Hepatocyte (in vitro differentiated cells): ENCODE results near the gene SATB1.

ENCODE experiments used
- CTCF ChIP-seq: fragments of 200-600 bp; sonication (generic); IDR thresholded peaks from 2 replicates; pipeline ENCODE4 v1.5.1; 2016; ENCODE audit warnings: antibody characterized with exemption, mild to moderate bottlenecking; ENCODE audit not compliant: poor library complexity
- EZH2 ChIP-seq: fragments of 200-600 bp; sonication (generic); IDR thresholded peaks from 2 replicates; pipeline ENCODE4 v1.6.1; 2016; ENCODE audit warnings: antibody characterized with exemption, mild to moderate bottlenecking, borderline replicate concordance
- EZH2phosphoT487 ChIP-seq: fragments of 200-600 bp; sonication (generic); IDR thresholded peaks from one replicate; pipeline ENCODE4 v1.6.1; 2018; ENCODE audit warnings: antibody characterized with exemption, mild to moderate bottlenecking, low read depth, moderate library complexity; ENCODE audit not compliant: unreplicated experiment, severe bottlenecking

DNA sequence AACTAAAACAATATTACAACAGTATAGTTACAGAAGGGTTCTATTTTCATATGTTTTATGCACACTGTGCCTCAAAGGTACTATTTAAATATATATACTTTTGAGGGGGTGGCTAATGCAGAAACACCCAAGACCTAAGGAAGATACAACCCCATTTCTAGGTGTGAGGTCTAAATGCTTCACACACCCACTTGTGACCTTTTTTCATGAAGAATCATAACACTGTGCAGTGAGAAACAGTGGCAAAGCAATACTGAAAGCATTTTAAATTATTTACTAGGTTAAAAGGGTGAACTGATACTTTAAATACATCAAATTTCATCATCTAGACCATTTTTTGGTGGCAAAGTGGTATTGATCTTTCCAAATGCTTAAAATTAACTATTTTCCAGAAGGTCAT is 67.4 kb downstream of the SATB1 start:
- TF ChIP-seq CTCF: no peak
- TF ChIP-seq EZH2: no peak
- no peak for TF ChIP-seq EZH2phosphoT487
